ENCODE measurements around the gene GRB10.

GRB10 gene

DNA sequence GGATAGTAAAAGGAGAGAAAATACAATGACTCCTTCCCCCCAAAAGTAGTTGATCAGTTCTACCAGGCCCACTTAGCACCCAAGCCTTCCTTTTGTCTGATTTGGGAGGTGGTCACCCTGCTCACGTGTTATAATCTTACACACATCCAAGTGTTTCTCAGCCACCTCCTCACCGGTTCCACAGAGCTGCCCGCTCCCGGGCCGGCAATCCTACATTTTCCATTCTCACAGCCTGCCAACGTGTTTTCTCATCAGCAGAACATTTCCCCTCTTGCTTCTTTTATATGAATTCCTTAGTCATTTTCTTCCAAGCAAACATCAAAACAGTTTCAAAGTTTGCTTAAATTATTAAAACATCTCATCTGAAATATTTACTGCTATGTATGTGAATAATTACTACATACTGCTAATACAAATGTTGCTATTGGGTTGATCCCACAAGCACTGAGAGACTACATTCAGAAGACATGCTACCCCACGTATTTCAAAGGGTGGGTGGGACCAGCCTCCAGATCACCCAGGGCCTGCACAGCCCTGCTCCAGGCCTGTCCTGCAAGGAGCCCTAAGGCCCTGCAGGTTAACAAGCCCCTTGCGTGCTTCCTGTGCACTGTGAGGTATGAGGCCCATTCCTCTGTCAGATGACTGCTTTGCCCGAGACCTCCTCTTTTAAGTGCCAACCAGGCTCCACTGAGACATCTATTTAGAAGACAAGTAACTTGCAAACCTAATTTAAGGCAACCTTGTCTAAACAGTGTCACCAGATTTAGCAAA lies 75.3 kb downstream of the GRB10 start:
- no peak for DNase-seq (ENCODE audit: low read depth)
- TF ChIP-seq, protein P1, sequence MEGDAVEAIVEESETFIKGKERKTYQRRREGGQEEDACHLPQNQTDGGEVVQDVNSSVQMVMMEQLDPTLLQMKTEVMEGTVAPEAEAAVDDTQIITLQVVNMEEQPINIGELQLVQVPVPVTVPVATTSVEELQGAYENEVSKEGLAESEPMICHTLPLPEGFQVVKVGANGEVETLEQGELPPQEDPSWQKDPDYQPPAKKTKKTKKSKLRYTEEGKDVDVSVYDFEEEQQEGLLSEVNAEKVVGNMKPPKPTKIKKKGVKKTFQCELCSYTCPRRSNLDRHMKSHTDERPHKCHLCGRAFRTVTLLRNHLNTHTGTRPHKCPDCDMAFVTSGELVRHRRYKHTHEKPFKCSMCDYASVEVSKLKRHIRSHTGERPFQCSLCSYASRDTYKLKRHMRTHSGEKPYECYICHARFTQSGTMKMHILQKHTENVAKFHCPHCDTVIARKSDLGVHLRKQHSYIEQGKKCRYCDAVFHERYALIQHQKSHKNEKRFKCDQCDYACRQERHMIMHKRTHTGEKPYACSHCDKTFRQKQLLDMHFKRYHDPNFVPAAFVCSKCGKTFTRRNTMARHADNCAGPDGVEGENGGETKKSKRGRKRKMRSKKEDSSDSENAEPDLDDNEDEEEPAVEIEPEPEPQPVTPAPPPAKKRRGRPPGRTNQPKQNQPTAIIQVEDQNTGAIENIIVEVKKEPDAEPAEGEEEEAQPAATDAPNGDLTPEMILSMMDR (IDR thresholded peaks at IDR 0.05; ENCODE audit: low read depth, low read length, missing control alignments) = no peak
- no peak overlapping the region for H3K4me3 ChIP-seq (ENCODE audit: low read depth, low read length)

DNA sequence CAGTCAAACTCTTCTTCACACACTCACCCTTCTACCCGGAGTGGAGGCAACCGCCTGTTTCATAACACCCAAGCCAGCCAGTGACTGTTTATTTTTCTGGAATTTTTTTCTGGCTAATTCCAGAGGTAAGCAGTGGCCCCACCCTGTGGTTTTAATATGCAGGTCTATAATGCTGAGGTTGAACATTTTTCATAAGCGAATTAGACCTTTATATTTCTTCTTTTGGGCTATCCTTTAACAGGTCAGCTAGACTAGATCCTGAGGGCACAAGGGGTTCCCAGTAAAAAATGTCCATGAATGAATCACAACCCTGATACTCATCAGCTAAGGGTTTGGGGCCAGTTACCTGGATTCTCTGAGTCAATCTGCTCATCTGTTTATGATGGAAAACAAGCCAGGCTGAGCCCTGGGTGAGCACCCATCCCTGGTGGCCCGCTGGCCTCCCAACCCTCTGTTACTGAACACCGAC lies 76.2 kb downstream of the GRB10 start:
- TF ChIP-seq, protein P1 (IDR thresholded peaks at IDR 0.05; ENCODE audit: low read depth, low read length, missing control alignments) = no peak
- DNase-seq (ENCODE audit: low read depth) = no peak
- H3K4me3 ChIP-seq (ENCODE audit: low read depth, low read length) = no peak overlapping the region

DNA sequence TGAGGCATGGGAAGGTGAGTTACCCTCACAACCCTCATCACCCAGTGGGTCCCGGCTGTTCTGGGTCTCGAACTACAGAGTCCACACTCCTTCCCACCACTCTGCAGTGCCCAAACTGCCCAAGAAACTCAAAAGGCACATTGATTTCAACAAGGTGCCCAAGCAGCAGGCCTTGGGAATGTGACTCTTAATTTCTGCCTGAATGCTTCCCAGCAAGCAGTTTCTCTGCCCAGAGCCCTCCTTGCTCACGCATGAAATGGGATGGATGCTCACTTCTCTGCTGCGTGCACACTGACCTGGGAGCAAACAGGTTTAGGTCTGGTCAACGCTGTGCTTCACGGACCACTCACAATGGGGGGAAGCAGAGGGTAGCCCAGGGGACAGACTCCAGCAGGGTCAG lies 77.9 kb downstream of the GRB10 start:
- H3K4me3 ChIP-seq (ENCODE audit: low read depth, low read length) = no peak overlapping the region
- no peak for DNase-seq (ENCODE audit: low read depth)
- TF ChIP-seq, protein P1 (IDR thresholded peaks at IDR 0.05; ENCODE audit: low read depth, low read length, missing control alignments) = no peak

DNA sequence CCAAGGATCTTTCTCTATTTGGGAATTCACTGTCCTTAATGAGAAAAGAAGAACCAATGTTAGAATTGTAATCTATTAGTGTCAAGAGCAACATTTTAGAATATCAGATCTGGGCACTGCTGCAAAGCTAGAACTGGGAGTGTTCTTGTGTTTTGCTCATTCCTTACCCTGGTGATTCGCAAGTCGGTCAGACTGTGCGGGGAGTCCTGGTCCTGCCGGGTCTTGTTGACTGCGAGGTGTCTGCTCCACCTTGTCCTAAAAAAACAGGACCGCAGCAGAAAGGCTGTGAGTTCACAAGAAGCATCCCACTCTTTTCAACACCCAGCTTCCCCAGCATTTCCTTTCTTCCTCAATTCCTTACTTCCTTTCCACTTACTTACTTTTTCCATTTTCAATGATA lies 79.0 kb downstream of the GRB10 start:
- TF ChIP-seq, protein P1 (IDR thresholded peaks at IDR 0.05; ENCODE audit: low read depth, low read length, missing control alignments) = no peak
- DNase-seq (ENCODE audit: low read depth) = no peak

DNA sequence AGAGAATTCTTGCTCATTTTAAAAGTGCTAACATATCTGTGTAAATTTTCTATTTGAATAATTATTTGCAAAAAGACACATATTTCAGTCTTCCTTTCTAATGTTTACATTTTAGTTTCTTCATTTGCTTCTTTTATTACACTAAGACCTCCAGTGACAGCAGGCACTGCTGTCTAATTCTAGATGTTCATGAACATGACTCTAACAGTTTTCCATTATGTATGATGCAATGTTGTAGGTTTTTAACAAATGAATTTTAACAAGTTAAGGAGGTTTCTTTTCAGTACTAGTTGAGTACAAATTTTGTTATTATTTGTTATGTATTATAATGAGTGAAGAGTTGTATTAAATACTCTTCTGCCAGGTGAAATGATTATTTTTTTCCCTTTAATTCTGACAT lies 83.6 kb downstream of the GRB10 start:
- TF ChIP-seq, protein P1 (IDR thresholded peaks at IDR 0.05; ENCODE audit: low read depth, low read length, missing control alignments) = no peak
- no peak overlapping the region for H3K4me3 ChIP-seq (ENCODE audit: low read depth, low read length)
- DNase-seq (ENCODE audit: low read depth) = no peak

More for the DNA sequence above, 79.0 kb downstream of the GRB10 start:
- H3K4me3 ChIP-seq (ENCODE audit: low read depth, low read length) = no peak overlapping the region

DNA sequence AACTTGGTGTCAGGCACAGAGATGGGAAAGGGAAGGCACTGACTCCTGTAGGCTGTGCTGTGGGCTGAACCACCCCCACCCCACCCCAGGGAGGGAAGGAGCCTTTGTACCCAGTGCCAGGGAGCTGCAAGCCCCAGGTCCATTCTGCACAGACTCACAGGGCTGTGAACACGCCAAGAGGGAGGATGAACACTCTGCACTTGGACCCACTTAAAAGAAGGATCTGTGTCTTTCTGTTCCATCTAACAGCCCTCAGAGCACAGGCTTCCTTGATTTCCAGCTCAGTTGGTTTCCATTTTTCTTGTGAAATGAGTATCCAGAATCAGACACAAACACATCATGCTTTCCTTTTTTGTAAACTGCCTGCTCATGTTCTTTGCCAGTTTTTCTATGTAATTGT lies 84.9 kb downstream of the GRB10 start:
- no peak overlapping the region for H3K4me3 ChIP-seq (ENCODE audit: low read depth, low read length)
- DNase-seq (ENCODE audit: low read depth) = no peak
- TF ChIP-seq, protein P1 (IDR thresholded peaks at IDR 0.05; ENCODE audit: low read depth, low read length, missing control alignments) = no peak

Data from GM12864 (cell line).